GM12801 (cell line): Measurements from ENCODE around the gene ZBTB8A.

Experiments used
- CTCF ChIP-seq: IDR thresholded peaks from one replicate; pipeline ENCODE4 v1.5.1; 2011; ENCODE audit warnings: control low read depth; ENCODE audit not compliant: insufficient read length; ENCODE audit errors: extremely low read depth

Gene ZBTB8A

DNA sequence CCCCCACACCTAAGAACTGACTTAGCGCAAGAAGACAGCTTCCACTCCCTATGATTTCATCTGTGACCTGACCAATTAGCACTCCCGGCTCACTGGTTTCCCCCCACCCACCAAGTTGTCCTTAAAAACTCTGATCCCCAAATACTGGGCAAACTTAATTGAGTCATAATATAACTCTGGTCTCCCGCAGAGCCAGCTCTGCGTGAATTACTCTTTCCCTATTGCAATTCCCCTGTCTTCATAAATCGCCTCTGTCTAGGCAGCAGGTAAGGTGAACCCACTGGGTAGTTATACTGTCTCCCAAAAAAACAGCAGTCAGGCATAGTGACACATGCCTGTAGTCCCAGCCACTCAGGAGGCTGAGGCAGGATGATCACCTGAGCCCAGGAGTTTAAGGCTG is 74.2 kb downstream of the ZBTB8A start:
- TF ChIP-seq CTCF = no peak

- TF ChIP-seq CTCF = no peak
Observed at GRCh38 chr1:32618673-32619221, 79.5 kb downstream of the ZBTB8A start.

DNA sequence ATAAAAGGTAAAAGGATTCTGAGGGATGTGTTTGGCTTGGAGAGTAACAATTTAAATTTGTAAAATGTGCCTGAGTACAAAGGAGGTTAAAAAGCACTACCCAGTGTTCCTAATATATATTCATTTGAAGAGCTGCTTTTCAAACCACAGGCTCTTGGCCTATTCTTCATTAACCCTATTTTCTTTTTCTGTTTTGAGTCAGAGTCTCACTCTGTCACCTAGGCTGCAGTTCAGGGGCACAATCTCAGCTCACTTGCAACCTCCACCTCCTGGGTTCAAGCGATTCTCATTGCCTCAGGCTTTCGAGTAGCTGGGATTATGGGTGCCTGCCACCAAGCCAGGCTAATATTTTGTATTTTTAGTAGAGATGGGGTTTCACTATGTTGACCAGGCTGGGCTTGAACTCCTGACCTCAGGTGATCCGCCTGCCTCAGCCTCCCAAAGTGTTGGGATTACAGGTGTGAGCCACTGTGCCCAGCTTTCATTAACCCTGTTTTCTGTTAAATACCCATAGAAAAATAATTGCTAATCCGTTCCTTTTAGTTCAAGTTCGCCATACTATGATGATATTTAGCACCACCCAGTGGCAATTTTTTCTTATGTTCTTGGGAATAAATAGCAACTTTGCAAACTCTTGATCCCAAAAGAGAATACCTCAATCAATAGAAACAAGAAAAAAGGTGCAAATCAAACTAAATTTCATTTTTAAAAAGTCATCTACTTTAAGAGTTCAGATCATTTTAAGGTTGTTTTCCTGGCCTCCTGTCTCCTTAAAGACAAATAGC is 80.7 kb downstream of the ZBTB8A start:
- TF ChIP-seq CTCF = no peak

GRCh38 chr1:32622205-32622604 is 83.0 kb downstream of the ZBTB8A start:
- TF ChIP-seq CTCF = no peak

GRCh38 chr1:32622806-32623681 is 83.8 kb downstream of the ZBTB8A start:
- no peak for TF ChIP-seq CTCF

GRCh38 chr1:32623775-32624174 is 84.5 kb downstream of the ZBTB8A start:
- TF ChIP-seq CTCF = no peak

DNA sequence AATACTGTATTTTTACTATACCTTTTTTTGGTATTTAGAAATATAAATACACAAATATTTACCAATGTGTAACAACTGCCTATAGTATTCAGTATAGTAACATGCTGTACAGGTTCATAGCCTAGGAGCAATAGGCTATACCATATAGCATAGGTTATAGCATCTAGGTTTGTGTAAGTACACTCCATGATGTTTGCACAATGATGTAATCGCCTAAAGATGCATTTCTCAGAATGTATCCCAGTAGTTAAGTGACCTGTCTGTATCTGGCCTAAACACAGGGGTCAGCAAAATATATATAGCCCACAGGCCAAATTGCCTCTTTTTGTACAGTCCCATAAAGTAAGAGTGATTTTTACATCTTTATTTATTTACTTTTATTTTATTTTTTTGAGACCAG is 86.9 kb downstream of the ZBTB8A start:
- no peak for TF ChIP-seq CTCF
